Neural progenitor cell (in vitro differentiated cells): ENCODE results near the gene DQX1. TPM values are rescaled to one million over a fixed set of nuclear protein-coding genes. Genes with fewer than 3 reads are reported as not detected.

Experiments used
- DNase-seq: peaks from one replicate; pipeline ENCODE4 v3.0.0-alpha.2; 2016; ENCODE audit warnings: low spot score
- H2AFZ ChIP-seq: fragments of 200-600 bp; sonication (generic); replicated peaks from 2 replicates; pipeline ENCODE4 v1.6.1; 2016; ENCODE audit warnings: antibody characterized with exemption
- H3F3A ChIP-seq: fragments of 200-600 bp; sonication (generic); 2 replicates; pipeline ENCODE4 v1.6.1; 2016; ENCODE audit warnings: antibody characterized with exemption, low read depth
- H3K27ac ChIP-seq: fragments of 200-600 bp; sonication (generic); 2 replicates; pipeline ENCODE4 v1.5.1; 2016; ENCODE audit warnings: mild to moderate bottlenecking
- H3K27me3 ChIP-seq: fragments of 200-600 bp; sonication (generic); 2 replicates; pipeline ENCODE4 v1.6.1; 2016; ENCODE audit warnings: mild to moderate bottlenecking, moderate library complexity
- H3K36me3 ChIP-seq: fragments of 200-600 bp; sonication (generic); 2 replicates; pipeline ENCODE4 v1.5.1; 2016
- H3K4me1 ChIP-seq: fragments of 200-600 bp; sonication (generic); 2 replicates; pipeline ENCODE4 v1.6.1; 2016; ENCODE audit warnings: mixed run types
- H3K4me2 ChIP-seq: fragments of 200-600 bp; sonication (generic); 2 replicates; pipeline ENCODE4 v1.6.1; 2016
- H3K4me3 ChIP-seq: fragments of 200-600 bp; sonication (generic); 2 replicates; pipeline ENCODE4 v1.5.1; 2016
- H3K79me2 ChIP-seq: fragments of 200-600 bp; sonication (generic); 2 replicates; pipeline ENCODE4 v1.6.1; 2016; ENCODE audit warnings: low read depth
- H3K9ac ChIP-seq: fragments of 200-600 bp; sonication (generic); 2 replicates; pipeline ENCODE4 v1.6.1; 2016
- H3K9me3 ChIP-seq: fragments of 200-600 bp; sonication (generic); 2 replicates; pipeline ENCODE4 v1.5.1; 2016; ENCODE audit warnings: low read depth
- H4K20me1 ChIP-seq: fragments of 200-600 bp; sonication (generic); 2 replicates; pipeline ENCODE4 v1.6.1; 2016; ENCODE audit warnings: low read depth
- H3K27ac Mint-ChIP-seq: 3 replicates; pipeline ENCODE4 v1.8.0; 2021; ENCODE audit warnings: mixed read lengths
- H3K27me3 Mint-ChIP-seq: 2 replicates; pipeline ENCODE4 v1.8.0; 2022; ENCODE audit warnings: low read depth, mild to moderate bottlenecking, inconsistent platforms, moderate library complexity, mixed read lengths; ENCODE audit not compliant: insufficient read depth
- H3K36me3 Mint-ChIP-seq: 3 replicates; pipeline ENCODE4 v1.8.0; 2021; ENCODE audit warnings: mixed read lengths
- H3K4me1 Mint-ChIP-seq: 3 replicates; pipeline ENCODE4 v1.8.0; 2021; ENCODE audit warnings: mixed read lengths
- H3K4me3 Mint-ChIP-seq: 3 replicates; pipeline ENCODE4 v1.8.0; 2021; ENCODE audit warnings: mild to moderate bottlenecking, moderate library complexity, mixed read lengths
- H3K9me3 Mint-ChIP-seq: 3 replicates; pipeline ENCODE4 v1.8.0; 2020; ENCODE audit warnings: mixed read lengths
- EZH2 ChIP-seq: fragments of 200-600 bp; sonication (generic); IDR thresholded peaks from 2 replicates; pipeline ENCODE4 v1.6.1; 2017; ENCODE audit warnings: antibody characterized with exemption, mild to moderate bottlenecking, moderate library complexity
- EZH2phosphoT487 ChIP-seq: fragments of 200-600 bp; sonication (generic); IDR thresholded peaks from 2 replicates; pipeline ENCODE4 v1.6.1; 2017; ENCODE audit warnings: antibody characterized with exemption
- total RNA-seq: library from RNA; depleted of rRNA; stranded (reverse); fragments of >200 nt; gene quantifications from 2 replicates; pipeline ENCODE4 v1.2.3, GENCODE V29; 2015; ENCODE audit warnings: low replicate concordance
- TF ChIP-seq, protein P1 (sequence below): fragments of 200-600 bp; sonication (generic); IDR thresholded peaks from 2 replicates; pipeline ENCODE4 v1.5.1; 2017; ENCODE audit warnings: antibody characterized with exemption, mild to moderate bottlenecking

Gene DQX1
- total RNA-seq, 1 donor from 2014 or later = 0.11 TPM

DNA sequence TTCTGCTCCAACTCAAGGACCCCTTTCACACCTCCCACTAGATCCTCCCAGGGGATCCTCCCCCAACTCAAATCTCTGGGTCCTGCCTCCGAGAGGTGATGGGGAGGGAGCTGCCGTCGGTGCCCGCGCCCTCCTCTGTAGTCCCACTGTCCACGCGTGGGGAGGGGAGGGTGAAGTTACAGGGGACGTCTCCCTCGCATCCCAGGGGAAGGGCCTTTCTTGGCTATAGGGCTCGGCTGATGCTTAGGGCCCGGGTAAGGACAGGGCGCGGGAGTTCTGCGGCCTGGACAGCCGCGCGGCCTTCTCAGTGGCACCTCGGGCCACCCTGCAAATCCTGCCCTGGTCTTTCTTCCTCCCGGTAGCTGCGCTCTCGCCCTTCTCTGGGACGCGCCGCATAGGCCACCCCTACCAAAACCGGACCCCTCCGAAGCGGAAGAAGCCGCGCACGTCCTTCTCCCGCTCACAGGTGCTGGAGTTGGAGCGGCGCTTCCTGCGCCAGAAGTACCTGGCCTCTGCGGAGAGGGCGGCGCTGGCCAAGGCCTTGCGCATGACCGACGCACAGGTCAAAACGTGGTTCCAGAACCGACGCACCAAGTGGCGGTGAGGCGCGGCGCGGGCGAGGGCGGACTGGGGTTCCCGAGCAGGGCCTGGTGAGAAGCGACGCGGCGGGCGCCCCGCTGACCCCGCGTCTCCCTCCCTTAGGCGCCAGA, 10.6 kb downstream of the DQX1 start:
- no peak overlapping the region for H3K27ac Mint-ChIP-seq
- peaks cover 81% of the 10 kb centered on the region for H3K27me3 Mint-ChIP-seq
- Histone ChIP-seq H3K4me1 (peaks cover 21% of the 10 kb centered on the region), H3K36me3 (no peaks in the 10 kb centered on the region), H3K4me3 (peak overlapping the region; percentile 32), H3K9ac (no peak overlapping the region), H3K27ac (no peak overlapping the region), H3K27me3 (peaks cover 100% of the 10 kb centered on the region), H3K4me2 (peak overlapping the region; percentile 69), H2AFZ (peak overlapping the region; percentile 74), H3F3A (peaks cover 34% of the 10 kb centered on the region), H4K20me1 (peaks cover 26% of the 10 kb centered on the region), H3K9me3 (no peaks in the 10 kb centered on the region), H3K79me2 (no peaks in the 10 kb centered on the region)
- peaks cover 10% of the 10 kb centered on the region for H3K9me3 Mint-ChIP-seq
- DNase-seq = peak; percentile 55
- peaks cover 19% of the 10 kb centered on the region for H3K4me1 Mint-ChIP-seq
- TF ChIP-seq EZH2 (peak; percentile 95), EZH2phosphoT487 (peak; percentile 96)
- TF ChIP-seq, protein P1, sequence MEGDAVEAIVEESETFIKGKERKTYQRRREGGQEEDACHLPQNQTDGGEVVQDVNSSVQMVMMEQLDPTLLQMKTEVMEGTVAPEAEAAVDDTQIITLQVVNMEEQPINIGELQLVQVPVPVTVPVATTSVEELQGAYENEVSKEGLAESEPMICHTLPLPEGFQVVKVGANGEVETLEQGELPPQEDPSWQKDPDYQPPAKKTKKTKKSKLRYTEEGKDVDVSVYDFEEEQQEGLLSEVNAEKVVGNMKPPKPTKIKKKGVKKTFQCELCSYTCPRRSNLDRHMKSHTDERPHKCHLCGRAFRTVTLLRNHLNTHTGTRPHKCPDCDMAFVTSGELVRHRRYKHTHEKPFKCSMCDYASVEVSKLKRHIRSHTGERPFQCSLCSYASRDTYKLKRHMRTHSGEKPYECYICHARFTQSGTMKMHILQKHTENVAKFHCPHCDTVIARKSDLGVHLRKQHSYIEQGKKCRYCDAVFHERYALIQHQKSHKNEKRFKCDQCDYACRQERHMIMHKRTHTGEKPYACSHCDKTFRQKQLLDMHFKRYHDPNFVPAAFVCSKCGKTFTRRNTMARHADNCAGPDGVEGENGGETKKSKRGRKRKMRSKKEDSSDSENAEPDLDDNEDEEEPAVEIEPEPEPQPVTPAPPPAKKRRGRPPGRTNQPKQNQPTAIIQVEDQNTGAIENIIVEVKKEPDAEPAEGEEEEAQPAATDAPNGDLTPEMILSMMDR = no peak
- H3K4me3 Mint-ChIP-seq = peak overlapping the region; percentile 70
- peaks cover 5% of the 10 kb centered on the region for H3K36me3 Mint-ChIP-seq

DNA sequence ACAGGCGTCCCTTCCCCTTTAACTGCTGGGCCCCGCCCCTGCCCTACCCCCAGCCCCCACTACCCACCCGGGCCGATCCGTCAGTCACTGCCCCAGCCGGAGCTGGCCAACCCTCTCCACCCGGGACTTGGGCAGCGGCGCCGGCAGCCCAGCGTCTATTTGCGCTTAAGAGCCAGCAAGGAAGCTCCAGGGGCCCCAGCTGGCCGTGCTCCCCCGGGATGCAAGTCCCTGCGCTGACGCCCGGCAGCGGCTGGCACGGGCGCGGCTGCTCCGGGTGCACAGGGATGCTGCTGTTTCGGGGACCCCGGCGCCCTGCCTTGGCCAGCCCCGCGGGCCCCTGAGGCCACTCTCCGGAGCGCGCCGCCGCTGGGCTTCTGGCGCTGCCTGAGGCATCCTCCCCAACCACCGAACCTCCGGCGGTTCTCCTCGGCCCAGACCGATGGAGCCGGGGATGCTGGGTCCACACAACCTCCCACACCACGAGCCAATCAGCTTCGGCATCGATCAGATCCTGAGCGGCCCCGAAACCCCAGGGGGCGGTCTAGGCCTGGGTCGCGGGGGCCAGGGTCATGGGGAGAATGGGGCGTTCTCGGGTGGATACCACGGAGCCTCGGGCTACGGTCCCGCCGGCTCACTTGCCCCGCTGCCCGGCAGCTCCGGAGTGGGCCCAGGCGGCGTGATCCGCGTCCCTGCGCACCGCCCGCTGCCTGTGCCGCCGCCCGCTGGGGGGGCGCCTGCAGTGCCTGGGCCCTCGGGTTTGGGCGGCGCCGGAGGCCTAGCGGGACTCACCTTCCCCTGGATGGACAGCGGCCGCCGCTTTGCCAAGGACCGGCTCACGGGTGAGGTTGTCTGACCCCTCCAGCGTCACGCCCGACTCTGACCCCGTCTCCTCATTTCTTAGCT, 11.4 kb downstream of the DQX1 start, which contains the start of gene TLX2:
TLX2 (plus strand) TSS at position 83 of the 903 bp plus-strand sequence; CDS start at position 440, 357 bp downstream.
- Mint-ChIP-seq H3K4me3 (peak within 1 kb of the TSS; percentile 70), H3K36me3 (peaks cover 5% of the 10 kb centered on the region), H3K27ac (no peak within 1 kb of the TSS), H3K27me3 (peaks cover 79% of the 10 kb centered on the region), H3K9me3 (peaks cover 10% of the 10 kb centered on the region), H3K4me1 (peaks cover 19% of the 10 kb centered on the region)
- peak within 1 kb of the TSS; percentile 32 for H3K4me3 ChIP-seq
- H3K79me2 ChIP-seq = no peaks in the 10 kb centered on the region
- peak; percentile 66 for DNase-seq
- peaks cover 26% of the 10 kb centered on the region for H4K20me1 ChIP-seq
- H2AFZ ChIP-seq = no peak within 1 kb of the TSS
- H3K4me1 ChIP-seq = peaks cover 21% of the 10 kb centered on the region
- no peaks in the 10 kb centered on the region for H3K9me3 ChIP-seq
- TF ChIP-seq EZH2 (peak; percentile 85), EZH2phosphoT487 (peak; percentile 88)
- TF ChIP-seq, protein P1 = no peak
- H3K36me3 ChIP-seq = no peaks in the 10 kb centered on the region
- no peak within 1 kb of the TSS for H3K27ac ChIP-seq
- H3K27me3 ChIP-seq = peaks cover 100% of the 10 kb centered on the region
- no peak within 1 kb of the TSS for H3K9ac ChIP-seq
- H3F3A ChIP-seq = peaks cover 41% of the 10 kb centered on the region
- peak within 1 kb of the TSS; percentile 73 for H3K4me2 ChIP-seq

DNA sequence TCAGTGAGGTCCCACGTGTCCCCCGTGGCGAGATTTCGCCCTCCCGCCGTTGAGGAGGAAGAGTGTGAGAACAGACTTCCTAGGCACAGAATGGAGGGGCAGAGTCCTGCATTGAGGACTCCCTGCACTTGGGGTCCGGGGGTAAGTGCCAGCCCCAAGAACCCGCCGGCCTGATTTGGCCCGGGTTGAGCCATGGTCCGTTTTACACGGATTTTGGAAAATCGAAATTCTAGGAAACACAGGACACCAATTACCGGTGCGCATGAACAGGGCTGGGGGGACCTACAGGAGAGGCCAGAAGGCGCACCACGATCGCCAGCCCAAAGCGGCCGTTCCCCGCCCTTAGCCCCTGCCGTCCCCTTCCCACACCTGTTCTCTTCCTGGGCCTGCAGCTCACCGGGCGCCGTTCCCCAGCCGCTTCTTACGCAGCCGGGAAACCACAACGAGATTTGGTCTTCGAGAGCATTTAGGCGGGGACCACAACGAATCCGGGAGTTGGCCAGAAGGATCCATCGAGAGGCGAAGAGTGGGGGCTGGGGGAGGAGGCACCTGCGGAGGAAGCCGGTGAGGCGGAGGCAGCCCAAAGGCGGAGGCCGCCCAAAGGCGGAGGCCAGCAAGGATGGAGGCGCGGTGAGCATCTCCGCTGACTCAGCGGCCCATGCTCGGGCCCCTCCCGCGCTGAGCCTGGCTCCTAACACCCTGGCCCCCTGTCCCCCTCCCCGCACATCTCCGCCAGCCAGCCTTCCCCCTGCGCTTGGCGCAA, 12.2 kb downstream of the DQX1 start:
- H2AFZ ChIP-seq = no peak overlapping the region
- no peaks in the 10 kb centered on the region for H3K9me3 ChIP-seq
- peaks cover 74% of the 10 kb centered on the region for H3K27me3 Mint-ChIP-seq
- H4K20me1 ChIP-seq = peaks cover 26% of the 10 kb centered on the region
- H3K79me2 ChIP-seq = no peaks in the 10 kb centered on the region
- H3K36me3 ChIP-seq = no peaks in the 10 kb centered on the region
- H3F3A ChIP-seq = peaks cover 48% of the 10 kb centered on the region
- H3K9me3 Mint-ChIP-seq = peaks cover 10% of the 10 kb centered on the region
- H3K27ac ChIP-seq = no peak overlapping the region
- DNase-seq = peak; percentile 54
- no peak overlapping the region for H3K9ac ChIP-seq
- peak overlapping the region; percentile 73 for H3K4me2 ChIP-seq
- H3K4me1 ChIP-seq = peaks cover 21% of the 10 kb centered on the region
- H3K4me3 Mint-ChIP-seq = peak overlapping the region; percentile 53
- H3K4me1 Mint-ChIP-seq = peaks cover 19% of the 10 kb centered on the region
- peaks cover 100% of the 10 kb centered on the region for H3K27me3 ChIP-seq
- peaks cover 5% of the 10 kb centered on the region for H3K36me3 Mint-ChIP-seq
- TF ChIP-seq EZH2 (peak; percentile 74), EZH2phosphoT487 (peak; percentile 11)
- TF ChIP-seq, protein P1 = no peak
- peak overlapping the region; percentile 32 for H3K4me3 ChIP-seq
- H3K27ac Mint-ChIP-seq = no peak overlapping the region
